ENCODE data around the gene ZNF460. TPM values are rescaled to one million over a fixed set of nuclear protein-coding genes. Genes with fewer than 3 reads are reported as not detected.

The ZNF460 gene
- total RNA-seq, 4 donors from 2014 or later = 44.3 to 87.9 (median 67.9) TPM

DNA sequence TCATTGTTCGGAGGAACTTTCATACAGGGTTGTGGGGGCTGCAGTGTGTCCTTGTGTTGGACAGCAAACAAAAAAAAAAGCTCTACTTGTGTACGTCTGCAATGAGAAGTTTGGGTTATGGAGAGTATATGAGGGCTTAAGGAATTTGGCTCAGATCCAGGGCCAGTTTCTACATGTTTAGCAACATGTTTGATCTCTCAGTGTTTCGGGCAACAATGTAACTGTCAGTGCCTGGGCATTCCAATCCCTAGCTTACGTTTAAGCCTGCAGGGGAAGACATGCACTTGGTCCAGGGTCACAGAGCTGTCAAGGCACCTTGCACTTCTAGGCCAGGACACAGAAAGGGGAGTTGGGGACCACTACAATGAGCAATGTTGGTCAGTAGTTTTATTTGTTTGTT lies 53.9 kb downstream of the ZNF460 start:
- H3K9me3 ChIP-seq = no peaks in the 10 kb centered on the region
- H3K27me3 ChIP-seq = no peaks in the 10 kb centered on the region
- H3K36me3 ChIP-seq = peaks cover under 1 to 24% (median under 1%) of the 10 kb centered on the region in 3 donors
- H3K4me3 ChIP-seq = no peak overlapping the region
- TF ChIP-seq POLR2A (IDR thresholded peaks at IDR 0.05) = no peak
- TF ChIP-seq, protein P1, sequence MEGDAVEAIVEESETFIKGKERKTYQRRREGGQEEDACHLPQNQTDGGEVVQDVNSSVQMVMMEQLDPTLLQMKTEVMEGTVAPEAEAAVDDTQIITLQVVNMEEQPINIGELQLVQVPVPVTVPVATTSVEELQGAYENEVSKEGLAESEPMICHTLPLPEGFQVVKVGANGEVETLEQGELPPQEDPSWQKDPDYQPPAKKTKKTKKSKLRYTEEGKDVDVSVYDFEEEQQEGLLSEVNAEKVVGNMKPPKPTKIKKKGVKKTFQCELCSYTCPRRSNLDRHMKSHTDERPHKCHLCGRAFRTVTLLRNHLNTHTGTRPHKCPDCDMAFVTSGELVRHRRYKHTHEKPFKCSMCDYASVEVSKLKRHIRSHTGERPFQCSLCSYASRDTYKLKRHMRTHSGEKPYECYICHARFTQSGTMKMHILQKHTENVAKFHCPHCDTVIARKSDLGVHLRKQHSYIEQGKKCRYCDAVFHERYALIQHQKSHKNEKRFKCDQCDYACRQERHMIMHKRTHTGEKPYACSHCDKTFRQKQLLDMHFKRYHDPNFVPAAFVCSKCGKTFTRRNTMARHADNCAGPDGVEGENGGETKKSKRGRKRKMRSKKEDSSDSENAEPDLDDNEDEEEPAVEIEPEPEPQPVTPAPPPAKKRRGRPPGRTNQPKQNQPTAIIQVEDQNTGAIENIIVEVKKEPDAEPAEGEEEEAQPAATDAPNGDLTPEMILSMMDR (IDR thresholded peaks at IDR 0.05) = no peak
- intact Hi-C loops (cut with DNase I) = no loop called here
- peak overlapping the region in 1 of 4 donors; percentile 13 for H3K27ac ChIP-seq
- 48 to 49% methylated on average over 4 of the region's 4 CpGs for WGBS, 2 donors
- peaks cover 0 to 14% (median 0%) of the 10 kb centered on the region in 3 donors for H3K4me1 ChIP-seq
- no peak for DNase-seq

DNA sequence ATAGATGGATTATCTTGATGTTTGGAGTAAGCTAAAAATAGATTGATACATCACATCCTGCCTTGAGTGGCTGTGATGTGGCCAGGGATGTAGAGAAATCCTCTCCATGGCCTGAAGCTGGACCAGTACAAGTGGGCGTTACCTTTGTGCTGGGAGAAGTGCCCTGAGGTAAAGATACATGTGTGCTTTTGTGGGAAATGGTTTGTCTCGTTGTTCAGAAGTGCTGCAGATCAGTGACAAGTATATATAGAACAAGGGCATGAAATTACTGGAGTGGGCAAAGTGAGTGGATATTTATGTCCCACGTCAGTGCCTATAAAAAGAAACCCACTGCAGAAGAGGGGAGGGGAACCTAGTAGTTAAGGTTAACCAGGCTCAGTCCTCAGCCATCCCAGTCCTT lies 58.6 kb downstream of the ZNF460 start:
- H3K9me3 ChIP-seq = no peaks in the 10 kb centered on the region
- H3K4me1 ChIP-seq = peaks cover 0 to 10% (median 0%) of the 10 kb centered on the region in 3 donors
- peak overlapping the region in 2 of 4 donors; percentile 24 to 27 for H3K27ac ChIP-seq
- H3K36me3 ChIP-seq = no peaks in the 10 kb centered on the region
- no peak for DNase-seq
- TF ChIP-seq POLR2A (IDR thresholded peaks at IDR 0.05) = no peak
- TF ChIP-seq, protein P1 (IDR thresholded peaks at IDR 0.05) = no peak
- WGBS, 2 donors = 40 to 45% methylated on average over 3 of the region's 3 CpGs
- H3K4me3 ChIP-seq = no peak overlapping the region
- H3K27me3 ChIP-seq = no peaks in the 10 kb centered on the region
- intact Hi-C loops (cut with DNase I) = no loop called here

- 72 to 75% methylated on average over 6 of the region's 6 CpGs for WGBS, 2 donors
- Histone ChIP-seq H3K27me3 (no peaks in the 10 kb centered on the region), H3K4me1 (no peaks in the 10 kb centered on the region), H3K27ac (no peak overlapping the region), H3K4me3 (no peak overlapping the region), H3K36me3 (no peaks in the 10 kb centered on the region), H3K9me3 (no peaks in the 10 kb centered on the region)
- TF ChIP-seq, protein P1 (IDR thresholded peaks at IDR 0.05) = no peak
- TF ChIP-seq POLR2A (IDR thresholded peaks at IDR 0.05) = no peak
- intact Hi-C loops (cut with DNase I) = no loop called here
- DNase-seq = no peak
Observed at GRCh38 chr19:57342582-57342981, 62.3 kb downstream of the ZNF460 start.

Other genes with a start within 250 kb of the ZNF460 start
- gene USP29, start 160.5 kb upstream of the ZNF460 start, total RNA-seq = not detected
- not detected for gene ZIM3, start 135.3 kb upstream of the ZNF460 start, total RNA-seq
- gene DUXA, start 113.0 kb upstream of the ZNF460 start, total RNA-seq = not detected
- gene ZNF264, start 89.0 kb upstream of the ZNF460 start, total RNA-seq = 10 to 100 TPM; 15.5 to 33.9 (median 27.3) TPM
- gene AURKC, start 49.5 kb upstream of the ZNF460 start, total RNA-seq = 1 to 10 TPM in 1 of 4 donors, under 1 TPM in 2, not detected in 1; 0.35 to 1.0 (median 0.76) TPM
- 10 to 100 TPM in 1 of 4 donors, 1 to 10 TPM in 3; 6.5 to 16.6 (median 7.6) TPM for gene ZNF805, start 39.9 kb upstream of the ZNF460 start, total RNA-seq
- 10 to 100 TPM in 1 of 4 donors, 1 to 10 TPM in 3; 4.7 to 10.1 (median 8.4) TPM for gene ZNF543, start 40.0 kb downstream of the ZNF460 start, total RNA-seq
- 1 to 10 TPM; 3.3 to 9.0 (median 5.7) TPM for gene ZNF304, start 70.8 kb downstream of the ZNF460 start, total RNA-seq
- gene TRAPPC2B, start 83.1 kb downstream of the ZNF460 start, total RNA-seq = 10 to 100 TPM; 14.7 to 24.6 (median 17.9) TPM
- gene ZNF547, start 83.1 kb downstream of the ZNF460 start, total RNA-seq = 1 to 10 TPM; 1.1 to 6.7 (median 3.1) TPM
- gene ZNF548, start 109.4 kb downstream of the ZNF460 start, total RNA-seq = 10 to 100 TPM in 2 of 4 donors, 1 to 10 TPM in 2; 7.7 to 26.9 (median 11.2) TPM
- 10 to 100 TPM in 1 of 4 donors, 1 to 10 TPM in 3; 4.4 to 12.6 (median 6.2) TPM for gene ZNF17, start 130.7 kb downstream of the ZNF460 start, total RNA-seq
- 10 to 100 TPM in 1 of 4 donors, 1 to 10 TPM in 3; 6.9 to 11.1 (median 8.4) TPM for gene ZNF749, start 154.8 kb downstream of the ZNF460 start, total RNA-seq
- 1 to 10 TPM in 1 of 4 donors, under 1 TPM in 1, not detected in 2; 0.40 to 1.1 TPM for gene VN1R1, start 176.7 kb downstream of the ZNF460 start, total RNA-seq
- 10 to 100 TPM in 1 of 4 donors, 1 to 10 TPM in 3; 3.3 to 10.9 (median 6.3) TPM for gene ZNF772, start 197.1 kb downstream of the ZNF460 start, total RNA-seq
- 1 to 10 TPM in 3 of 4 donors, under 1 TPM in 1; 0.87 to 8.0 (median 3.3) TPM for gene ZNF419, start 207.3 kb downstream of the ZNF460 start, total RNA-seq
- 10 to 100 TPM in 1 of 4 donors, 1 to 10 TPM in 3; 1.9 to 14.5 (median 5.8) TPM for gene ZNF773, start 219.5 kb downstream of the ZNF460 start, total RNA-seq
- 1 to 10 TPM; 1.3 to 4.8 (median 2.3) TPM for gene ZNF549, start 246.9 kb downstream of the ZNF460 start, total RNA-seq